SJCRH30 (cell line): ENCODE measurements around the gene GDE1. TPM values are rescaled to one million over a fixed set of nuclear protein-coding genes. Genes with fewer than 3 reads are reported as not detected.

Source experiments
- total RNA-seq: library from RNA; depleted of rRNA; stranded (reverse); fragments of >200 nt; shearing (Covaris generic); gene quantifications from 2 replicates; pipeline ENCODE4 v1.2.3, GENCODE V29; 2014; rRNA removed

The GDE1 gene
- total RNA-seq, 1 experiment from 2014 or later: 45.3 TPM

Other genes with a start within 250 kb of the GDE1 start
- gene CLEC19A, start 236.4 kb downstream of the GDE1 start, total RNA-seq: not detected in 2 replicates
- not detected in 2 replicates for gene TMC5, start 104.2 kb downstream of the GDE1 start, total RNA-seq
- 30.3 and 37.2 TPM in 2 replicates for gene CCP110, start 1.8 kb upstream of the GDE1 start, total RNA-seq
- 18.8 and 20.8 TPM in 2 replicates for gene VPS35L, start 33.6 kb upstream of the GDE1 start, total RNA-seq
- 26.0 and 30.6 TPM in 2 replicates for gene KNOP1, start 196.1 kb upstream of the GDE1 start, total RNA-seq
- 2.6 and 3.0 TPM in 2 replicates for gene IQCK, start 196.2 kb upstream of the GDE1 start, total RNA-seq